Lung (tissue), 12 donors: ENCODE measurements around the gene RGL4. TPM values are rescaled to one million over a fixed set of nuclear protein-coding genes. Genes with fewer than 3 reads are reported as not detected.

ENCODE experiments used
- ATAC-seq: fragments of 200-7000 bp; cut with Tn5 transposase; one replicate; pipeline ENCODE4 v1.9.1; 2020; ENCODE audit warnings: moderate number of reproducible peaks; ENCODE audit not compliant: insufficient read depth, low FRiP score
- DNase-seq, 3 donors: peaks; one replicate each; pipeline ENCODE4 v3.0.0-alpha.2; 2013 to 2017
- H3K27ac ChIP-seq, 2 donors: one replicate each; pipeline ENCODE4 v1.5.1; 2013; ENCODE audit warnings: mild to moderate bottlenecking in 2 of 2, moderate library complexity in 2 of 2, control low read depth in 1 of 2, inconsistent platforms in 1 of 2, low read depth in 1 of 2, low read length in 1 of 2
- H3K27me3 ChIP-seq, 3 donors: one replicate each; pipeline ENCODE4 v1.5.1; 2013; ENCODE audit warnings: low read length in 2 of 3; ENCODE audit not compliant: control insufficient read depth in 3 of 3, insufficient read depth in 3 of 3
- H3K36me3 ChIP-seq, 4 donors: one replicate each; pipeline ENCODE4 v1.5.1; 2013; ENCODE audit warnings: low read length in 4 of 4, mild to moderate bottlenecking in 1 of 4, moderate library complexity in 1 of 4; ENCODE audit not compliant: control insufficient read depth in 4 of 4, insufficient read depth in 4 of 4
- H3K4me1 ChIP-seq, 5 donors: one replicate each; pipeline ENCODE4 v1.5.1; 2013; ENCODE audit warnings: low read length in 5 of 5, mild to moderate bottlenecking in 2 of 5, moderate library complexity in 1 of 5; ENCODE audit not compliant: control insufficient read depth in 5 of 5, insufficient read depth in 5 of 5
- H3K4me3 ChIP-seq: one replicate; pipeline ENCODE4 v1.5.1; 2013; ENCODE audit warnings: mild to moderate bottlenecking, control low read depth, moderate library complexity
- H3K9ac ChIP-seq, 2 donors: one replicate each; pipeline ENCODE4 v1.5.1; 2013; ENCODE audit warnings: low read length in 2 of 2, control low read depth in 1 of 2; ENCODE audit not compliant: insufficient read depth in 1 of 2
- H3K9me3 ChIP-seq, 4 donors: one replicate each; pipeline ENCODE4 v1.5.1; 2013; ENCODE audit warnings: low read length in 3 of 4, mild to moderate bottlenecking in 1 of 4, moderate library complexity in 1 of 4; ENCODE audit not compliant: control insufficient read depth in 4 of 4, insufficient read depth in 3 of 4
- WGBS, 2 donors: extraction: QIAGEN DNeasy Blood & Tissue Kit; methylation state at CpG; one replicate each; pipeline ENCODE4 v1.1.7; 2013; 5-methylcytosine and 5-hydroxymethylcytosine counted together
- polyA plus RNA-seq, 2 donors: library from polyadenylated mRNA; stranded (reverse); fragments of 200-250 nt; gene quantifications; one replicate each; pipeline ENCODE4 v1.2.1, GENCODE V29; 2013
- total RNA-seq, 2 donors: library from RNA; depleted of rRNA in 1 of 2; stranded (reverse); fragments of >200 nt in 1 of 2; gene quantifications; one replicate each; pipeline ENCODE4 v1.2.1, GENCODE V29; 2014 to 2021
- TF ChIP-seq, protein P1 (sequence below): IDR thresholded peaks from 2 replicates; pipeline ENCODE4 v1.5.1; 2012; ENCODE audit warnings: mild to moderate bottlenecking; ENCODE audit errors: control extremely low read depth, extremely low read depth
- donor health status: control.
- donor health status: control.
- donor health status: Bipolar disorder and iron deficiency.
- donor health status: healthy.
- donor health status: DM: yes; HTN: yes; CAD: no.

The RGL4 gene
- total and polyA plus RNA-seq, 4 donors, result 1.3 to 37.0 (median 2.6) TPM

DNA sequence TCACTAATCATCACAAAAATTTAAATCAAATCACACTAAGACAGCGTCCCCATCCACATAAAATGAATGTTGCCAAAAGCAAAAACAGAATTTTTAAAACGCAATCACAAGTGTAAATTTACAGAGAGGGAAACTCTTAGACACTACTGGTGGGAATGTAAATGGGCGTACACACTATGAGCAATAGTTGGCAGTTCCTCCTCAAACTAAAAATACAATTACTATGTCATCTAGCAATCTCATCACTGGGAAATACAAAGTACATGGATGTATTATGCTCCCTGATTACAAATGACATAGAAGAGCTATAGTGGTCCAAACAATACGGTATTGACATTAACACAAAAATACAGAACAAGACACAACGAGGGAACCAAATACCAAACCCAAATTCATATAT lies 8.7 kb upstream of the RGL4 start:
- TF ChIP-seq, protein P1, sequence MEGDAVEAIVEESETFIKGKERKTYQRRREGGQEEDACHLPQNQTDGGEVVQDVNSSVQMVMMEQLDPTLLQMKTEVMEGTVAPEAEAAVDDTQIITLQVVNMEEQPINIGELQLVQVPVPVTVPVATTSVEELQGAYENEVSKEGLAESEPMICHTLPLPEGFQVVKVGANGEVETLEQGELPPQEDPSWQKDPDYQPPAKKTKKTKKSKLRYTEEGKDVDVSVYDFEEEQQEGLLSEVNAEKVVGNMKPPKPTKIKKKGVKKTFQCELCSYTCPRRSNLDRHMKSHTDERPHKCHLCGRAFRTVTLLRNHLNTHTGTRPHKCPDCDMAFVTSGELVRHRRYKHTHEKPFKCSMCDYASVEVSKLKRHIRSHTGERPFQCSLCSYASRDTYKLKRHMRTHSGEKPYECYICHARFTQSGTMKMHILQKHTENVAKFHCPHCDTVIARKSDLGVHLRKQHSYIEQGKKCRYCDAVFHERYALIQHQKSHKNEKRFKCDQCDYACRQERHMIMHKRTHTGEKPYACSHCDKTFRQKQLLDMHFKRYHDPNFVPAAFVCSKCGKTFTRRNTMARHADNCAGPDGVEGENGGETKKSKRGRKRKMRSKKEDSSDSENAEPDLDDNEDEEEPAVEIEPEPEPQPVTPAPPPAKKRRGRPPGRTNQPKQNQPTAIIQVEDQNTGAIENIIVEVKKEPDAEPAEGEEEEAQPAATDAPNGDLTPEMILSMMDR, result no peak
- Histone ChIP-seq H3K36me3 (peaks cover 0 to 8% (median 3%) of the 10 kb centered on the region in 4 donors), H3K9ac (no peak overlapping the region), H3K4me1 (peaks cover 0 to 7% (median 0%) of the 10 kb centered on the region in 5 donors), H3K4me3 (no peak overlapping the region), H3K27ac (no peak overlapping the region), H3K9me3 (no peaks in the 10 kb centered on the region), H3K27me3 (no peaks in the 10 kb centered on the region)
- DNase-seq (no peak), ATAC-seq (no peak)
- WGBS, 2 donors, result 57 to 74% methylated on average over 5 of the region's 5 CpGs

DNA sequence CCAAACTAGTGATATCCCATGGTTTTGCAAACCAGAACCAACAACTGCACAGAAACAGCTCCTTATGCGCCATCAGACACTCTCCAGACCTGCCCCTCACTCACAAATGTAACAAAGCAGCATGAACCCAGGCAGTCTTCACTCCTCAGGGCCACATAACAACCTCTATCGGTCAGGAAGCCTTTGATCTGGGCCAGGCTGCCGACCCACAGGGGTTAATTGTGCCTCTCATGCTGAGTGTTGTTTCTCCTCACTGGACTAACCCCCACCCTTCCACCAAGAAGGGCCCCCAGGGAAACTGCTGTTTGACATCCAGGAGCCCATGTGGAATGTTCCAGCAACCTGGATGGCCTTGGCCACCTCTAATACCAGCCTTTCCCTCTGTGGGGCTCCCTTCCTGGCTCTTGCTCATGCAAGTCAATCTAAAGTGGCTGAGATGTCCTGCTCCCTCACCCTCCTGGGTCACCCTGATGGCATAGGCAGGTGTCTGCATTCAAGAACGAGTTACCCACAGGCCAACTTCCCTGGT lies 7.9 kb upstream of the RGL4 start:
- H3K9me3 ChIP-seq, result no peaks in the 10 kb centered on the region
- no peaks in the 10 kb centered on the region for H3K27me3 ChIP-seq
- H3K36me3 ChIP-seq, result peaks cover 0 to 8% (median 3%) of the 10 kb centered on the region in 4 donors
- peaks cover 0 to 7% (median 0%) of the 10 kb centered on the region in 5 donors for H3K4me1 ChIP-seq
- DNase-seq, result no peak
- ATAC-seq, result no peak
- no peak overlapping the region for H3K27ac ChIP-seq
- WGBS, 2 donors, result 73 to 86% methylated on average over 4 of the region's 4 CpGs
- no peak overlapping the region for H3K9ac ChIP-seq
- no peak overlapping the region for H3K4me3 ChIP-seq
- TF ChIP-seq, protein P1, result no peak

DNA sequence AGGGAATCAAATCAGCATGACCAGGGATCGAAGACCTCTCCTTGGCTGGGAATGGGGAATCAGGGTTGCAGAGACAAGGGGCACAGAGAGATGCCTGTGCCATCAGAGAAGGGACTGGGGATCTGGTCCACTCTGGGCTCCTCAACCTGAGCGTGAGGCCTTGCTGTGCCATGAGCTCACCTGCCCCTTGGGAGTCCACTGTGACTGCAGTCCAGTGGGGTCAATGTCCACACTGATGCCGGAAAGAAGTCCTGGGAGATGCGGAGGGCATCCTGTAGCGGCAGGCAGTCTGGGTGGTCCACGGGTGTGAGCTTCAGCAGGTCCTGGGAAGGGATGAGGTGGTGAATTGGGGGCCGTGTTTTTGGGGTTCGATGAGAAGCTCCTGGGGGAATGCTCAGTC lies 7.3 kb upstream of the RGL4 start:
- WGBS, 2 donors, result 94 to 97% methylated on average over 8 of the region's 8 CpGs
- no peak overlapping the region for H3K27ac ChIP-seq
- no peak for DNase-seq

More for the DNA sequence above, 7.3 kb upstream of the RGL4 start:
- Histone ChIP-seq H3K9me3 (no peaks in the 10 kb centered on the region), H3K27me3 (no peaks in the 10 kb centered on the region), H3K4me1 (peaks cover 0 to 7% (median 0%) of the 10 kb centered on the region in 5 donors), H3K9ac (no peak overlapping the region), H3K4me3 (no peak overlapping the region), H3K36me3 (peaks cover 0 to 8% (median 3%) of the 10 kb centered on the region in 4 donors)
- TF ChIP-seq, protein P1, result no peak
- no peak for ATAC-seq
